MM.1S (cell line): ENCODE results near the gene CLIC4.

Source experiments
- DNase-seq: peaks from one replicate; pipeline ENCODE4 v3.0.0-alpha.2; 2015
- H2AFZ ChIP-seq: fragments of 300-600 bp; sonication (generic); 2 replicates; pipeline ENCODE4 v1.6.0; 2016; ENCODE audit warnings: antibody characterized with exemption, low read length
- H3F3A ChIP-seq: fragments of 300-600 bp; sonication (generic); 2 replicates; pipeline ENCODE4 v1.6.1; 2016; ENCODE audit warnings: mild to moderate bottlenecking, antibody characterized with exemption, low read length, moderate library complexity, mixed read lengths; ENCODE audit not compliant: insufficient read depth
- H3K27ac ChIP-seq: fragments of 300-600 bp; sonication (generic); 2 replicates; pipeline ENCODE4 v1.5.1; 2016; ENCODE audit warnings: mild to moderate bottlenecking, low read length
- H3K27me3 ChIP-seq: fragments of 300-600 bp; sonication (generic); replicated peaks from 2 replicates; pipeline ENCODE4 v1.6.0; 2016; ENCODE audit warnings: low read length; ENCODE audit not compliant: insufficient read depth
- H3K36me3 ChIP-seq: fragments of 300-600 bp; sonication (generic); replicated peaks from 2 replicates; pipeline ENCODE4 v1.6.1; 2016; ENCODE audit warnings: mild to moderate bottlenecking, low read length, mixed read lengths; ENCODE audit not compliant: insufficient read depth
- H3K4me1 ChIP-seq: fragments of 300-600 bp; sonication (generic); 2 replicates; pipeline ENCODE4 v1.6.1; 2016; ENCODE audit warnings: low read length, mixed read lengths
- H3K4me2 ChIP-seq: fragments of 300-600 bp; sonication (generic); 2 replicates; pipeline ENCODE4 v1.6.0; 2016; ENCODE audit warnings: low read depth, low read length
- H3K4me3 ChIP-seq: fragments of 300-600 bp; sonication (generic); 2 replicates; pipeline ENCODE4 v1.5.1; 2016; ENCODE audit warnings: low read length, mixed read lengths
- H3K79me2 ChIP-seq: fragments of 300-600 bp; sonication (generic); 2 replicates; pipeline ENCODE4 v1.6.1; 2016; ENCODE audit warnings: mixed run types, low read length, mixed read lengths
- H3K9ac ChIP-seq: fragments of 300-600 bp; sonication (generic); 2 replicates; pipeline ENCODE4 v1.6.1; 2016; ENCODE audit warnings: low read length, mixed read lengths
- H3K9me2 ChIP-seq: fragments of 300-600 bp; sonication (generic); replicated peaks from 2 replicates; pipeline ENCODE4 v1.6.1; 2016; ENCODE audit warnings: mild to moderate bottlenecking, low read length, mixed read lengths; ENCODE audit not compliant: insufficient read depth
- H3K9me3 ChIP-seq: fragments of 300-600 bp; sonication (generic); replicated peaks from 2 replicates; pipeline ENCODE4 v1.6.1; 2016; ENCODE audit warnings: mild to moderate bottlenecking, low read length, mixed read lengths; ENCODE audit not compliant: insufficient read depth
- H4K20me1 ChIP-seq: fragments of 300-600 bp; sonication (generic); 2 replicates; pipeline ENCODE4 v1.6.1; 2016; ENCODE audit warnings: mild to moderate bottlenecking, low read length, moderate library complexity, mixed read lengths; ENCODE audit not compliant: insufficient read depth
- CTCF ChIP-seq: fragments of 300-600 bp; sonication (generic); IDR thresholded peaks from 2 replicates; pipeline ENCODE4 v1.5.1; 2016; ENCODE audit warnings: antibody characterized with exemption, low read length, mixed read lengths
- EZH2 ChIP-seq: fragments of 300-600 bp; sonication (generic); optimal IDR thresholded peaks from 2 replicates; pipeline ENCODE3; 2017; ENCODE audit warnings: low read depth, mild to moderate bottlenecking, antibody characterized with exemption, low read length, mixed read lengths
- EZH2phosphoT487 ChIP-seq: fragments of 300-600 bp; sonication (generic); IDR thresholded peaks from 2 replicates; pipeline ENCODE4 v1.6.1; 2018; ENCODE audit warnings: antibody characterized with exemption, low read length

CLIC4 gene

GRCh38 chr1:24801176-24801575, 55.9 kb downstream of the CLIC4 start:
- Histone ChIP-seq H2AFZ (no peak overlapping the region), H3K4me1 (no peaks in the 10 kb centered on the region), H3K27me3 (no peaks in the 10 kb centered on the region), H3K4me3 (no peak overlapping the region), H3K9me2 (no peaks in the 10 kb centered on the region), H4K20me1 (peaks cover 3% of the 10 kb centered on the region; the same call in 1 of the 2 replicates), H3K9ac (no peak overlapping the region), H3F3A (no peaks in the 10 kb centered on the region), H3K36me3 (no peaks in the 10 kb centered on the region), H3K27ac (no peak overlapping the region), H3K79me2 (peaks cover 72% of the 10 kb centered on the region), H3K4me2 (no peak overlapping the region), H3K9me3 (no peaks in the 10 kb centered on the region)
- DNase-seq: no peak
- TF ChIP-seq CTCF (no peak), EZH2 (no peak), EZH2phosphoT487 (no peak)

DNA sequence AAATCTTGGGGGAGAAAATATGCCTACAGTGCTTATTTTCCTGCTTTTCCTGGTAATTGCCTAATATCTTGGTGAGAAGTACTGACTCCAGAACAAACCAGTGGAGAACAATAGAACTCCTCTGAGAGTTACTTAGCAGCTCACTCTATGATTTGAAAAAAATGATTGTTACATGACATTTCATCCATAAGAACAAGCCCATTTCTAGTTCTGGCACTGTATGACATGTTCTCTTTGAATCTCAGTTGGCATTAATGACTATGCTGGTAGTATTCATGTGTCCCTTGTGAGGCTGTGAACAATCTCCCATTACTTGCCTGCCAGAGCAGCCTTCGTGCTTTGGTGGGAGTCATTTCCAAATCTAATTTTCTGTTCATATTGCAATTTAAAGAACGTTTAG, 58.0 kb downstream of the CLIC4 start:
- TF ChIP-seq EZH2phosphoT487 (no peak), CTCF (no peak), EZH2 (no peak)
- H3F3A ChIP-seq: no peaks in the 10 kb centered on the region
- H3K27ac ChIP-seq: no peak overlapping the region
- no peaks in the 10 kb centered on the region for H3K4me1 ChIP-seq
- H3K9ac ChIP-seq: no peak overlapping the region
- DNase-seq: no peak
- no peak overlapping the region for H3K4me2 ChIP-seq
- H3K79me2 ChIP-seq: peaks cover 72% of the 10 kb centered on the region
- H4K20me1 ChIP-seq: no peaks in the 10 kb centered on the region
- H3K27me3 ChIP-seq: no peaks in the 10 kb centered on the region
- no peaks in the 10 kb centered on the region for H3K9me3 ChIP-seq
- H2AFZ ChIP-seq: no peak overlapping the region
- no peak overlapping the region for H3K4me3 ChIP-seq
- H3K9me2 ChIP-seq: no peaks in the 10 kb centered on the region
- no peaks in the 10 kb centered on the region for H3K36me3 ChIP-seq

- Histone ChIP-seq H3K9me2 (no peaks in the 10 kb centered on the region), H3K36me3 (no peaks in the 10 kb centered on the region), H3K9ac (no peak overlapping the region), H3K4me1 (no peaks in the 10 kb centered on the region), H3K79me2 (peaks cover 78% of the 10 kb centered on the region), H3K27ac (no peak overlapping the region), H3K4me3 (no peak overlapping the region), H3K9me3 (no peaks in the 10 kb centered on the region), H4K20me1 (no peaks in the 10 kb centered on the region), H3F3A (no peaks in the 10 kb centered on the region), H3K4me2 (no peak overlapping the region), H3K27me3 (no peaks in the 10 kb centered on the region), H2AFZ (no peak overlapping the region)
- DNase-seq: no peak
- no peak for TF ChIP-seq EZH2
- TF ChIP-seq EZH2phosphoT487: no peak
- TF ChIP-seq CTCF: no peak
Observed at GRCh38 chr1:24803987-24804530, 58.8 kb downstream of the CLIC4 start.
